ENCODE measurements around the gene FTH1. TPM values are rescaled to one million over a fixed set of nuclear protein-coding genes. Genes with fewer than 3 reads are reported as not detected.

FTH1 gene
- total RNA-seq, 1 donor from 2014 or later, result 2,346 TPM

DNA sequence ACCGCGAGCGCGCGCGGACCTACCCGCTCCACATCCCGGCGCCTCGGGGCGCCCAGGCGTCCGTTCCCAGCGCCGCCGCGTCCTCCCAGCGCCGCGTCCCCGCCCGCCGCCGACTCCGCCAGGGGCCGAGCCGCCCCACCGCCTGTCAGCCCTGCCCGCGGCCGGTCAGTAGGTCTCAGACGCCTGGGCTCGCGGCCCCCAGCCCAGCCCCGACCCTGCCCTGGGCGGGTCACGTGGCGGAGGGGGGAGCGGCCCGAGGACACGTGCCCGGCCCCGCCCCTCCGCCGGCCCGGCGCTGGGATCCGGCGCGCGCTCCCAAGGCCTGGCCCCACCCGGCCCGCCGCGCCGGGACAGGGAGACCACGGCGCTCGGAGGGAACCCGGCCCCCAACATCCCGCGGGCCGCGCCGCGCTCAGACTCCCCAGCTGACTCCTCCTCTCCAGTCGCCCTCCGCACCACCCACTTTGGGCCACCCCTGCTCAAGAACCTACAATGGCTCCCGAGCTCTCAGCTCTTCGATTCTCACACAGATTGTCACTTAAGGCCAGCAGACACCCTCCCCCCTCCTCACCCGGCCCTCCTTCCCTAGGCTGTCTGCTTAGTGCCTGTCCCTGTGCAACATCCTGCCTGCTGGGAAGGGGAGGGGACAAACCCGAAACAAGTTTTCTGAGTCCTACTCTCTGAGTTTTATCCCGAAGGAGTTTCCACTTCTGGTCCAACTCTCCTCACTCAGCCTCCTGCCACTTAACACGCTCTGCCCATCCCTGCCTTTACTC lies 49.9 kb downstream of the FTH1 start, which contains the start of gene RAB3IL1:
Gene RAB3IL1 (minus strand): TSS at position 233 of the 776 bp plus-strand sequence. CDS start 199 bp downstream, at position 34.
- no peak for TF ChIP-seq CTCF (IDR thresholded peaks at IDR 0.05; ENCODE audit: borderline replicate concordance)
- H3K9me3 ChIP-seq (replicated peaks), result no peaks in the 10 kb centered on the region
- H3K36me3 ChIP-seq, result no peaks in the 10 kb centered on the region
- H3K27ac ChIP-seq (replicated peaks), result peak within 1 kb of the TSS; percentile 94
- peak; percentile 78 for DNase-seq
- H3K4me3 ChIP-seq, result peak within 1 kb of the TSS; percentile 78
- intact Hi-C loops (cut with micrococcal nuclease), result no loop called here
- peaks cover 10% of the 10 kb centered on the region for H3K27me3 ChIP-seq (ENCODE audit: low read depth)
- peaks cover 59% of the 10 kb centered on the region for H3K4me1 ChIP-seq

- Histone ChIP-seq H3K4me3 (peak overlapping the region; percentile 78), H3K36me3 (no peaks in the 10 kb centered on the region), H3K27ac (replicated peaks) (peak overlapping the region; percentile 94), H3K9me3 (replicated peaks) (no peaks in the 10 kb centered on the region), H3K4me1 (peaks cover 57% of the 10 kb centered on the region), H3K27me3 (ENCODE audit: low read depth) (peaks cover 10% of the 10 kb centered on the region)
- intact Hi-C loops (cut with micrococcal nuclease), result no loop called here
- TF ChIP-seq CTCF (IDR thresholded peaks at IDR 0.05; ENCODE audit: borderline replicate concordance), result no peak
- DNase-seq, result peak; percentile 34
These were observed 50.6 kb downstream of the FTH1 start for GRCh38 chr11:61916737-61917333.

GRCh38 chr11:61914471-61915171 lies 52.8 kb downstream of the FTH1 start:
- H3K4me1 ChIP-seq, result peaks cover 68% of the 10 kb centered on the region
- DNase-seq, result no peak
- no peak for TF ChIP-seq CTCF (IDR thresholded peaks at IDR 0.05; ENCODE audit: borderline replicate concordance)
- peaks cover 6% of the 10 kb centered on the region for H3K27me3 ChIP-seq (ENCODE audit: low read depth)
- intact Hi-C loops (cut with micrococcal nuclease), result no loop called here
- no peaks in the 10 kb centered on the region for H3K36me3 ChIP-seq
- peak overlapping the region; percentile 94 for H3K27ac ChIP-seq (replicated peaks)
- peak overlapping the region; percentile 78 for H3K4me3 ChIP-seq
- no peaks in the 10 kb centered on the region for H3K9me3 ChIP-seq (replicated peaks)

Other genes with a start within 250 kb of the FTH1 start
- 0.14 TPM for gene MYRF, start 215.0 kb downstream of the FTH1 start, total RNA-seq
- gene TMEM258, start 175.0 kb downstream of the FTH1 start, total RNA-seq, result 117 TPM
- 5.8 TPM for gene FEN1, start 174.7 kb downstream of the FTH1 start, total RNA-seq
- gene FADS1, start 150.6 kb downstream of the FTH1 start, total RNA-seq, result 24.1 TPM
- 25.7 TPM for gene FADS2, start 139.3 kb downstream of the FTH1 start, total RNA-seq
- 65.5 TPM for gene FADS3, start 76.1 kb downstream of the FTH1 start, total RNA-seq
- 9.5 TPM for gene RAB3IL1, start 50.1 kb downstream of the FTH1 start, total RNA-seq
- gene BEST1, start 17.3 kb downstream of the FTH1 start, total RNA-seq, result 0.58 TPM
- gene INCENP, start 156.4 kb upstream of the FTH1 start, total RNA-seq, result 9.8 TPM
- gene SCGB1D1, start 222.6 kb upstream of the FTH1 start, total RNA-seq, result not detected
- gene SCGB2A1, start 241.0 kb upstream of the FTH1 start, total RNA-seq, result not detected

Data from left ventricle myocardium inferior (tissue), 1 donor.